T-cell (primary cell): ENCODE results near the gene PPP6R1. TPM values are rescaled to one million over a fixed set of nuclear protein-coding genes. Genes with fewer than 3 reads are reported as not detected.

ENCODE experiments used
- ATAC-seq, 4 experiments: fragments of 200-7000 bp in 3 of 4; fragments of 150-1000 bp in 1 of 4; cut with Tn5 transposase; replicated peaks in 1 of 4; 1 replicate in 3 of 4; 2 replicates in 1 of 4; pipeline ENCODE4 v1.10.0; 2021; ENCODE audit warnings: moderate library complexity in 3 of 4, mild to moderate bottlenecking in 2 of 4, moderate number of reproducible peaks in 1 of 4
- CTCF ChIA-PET, 2 donors: fragments of 300-600 bp; sonication (Branson Sonifier 250); formaldehyde crosslinking; loops; one replicate each; lab custom pipeline; 2022; ENCODE audit warnings: antibody characterized with exemption in 2 of 2; lab: Charles Lee
- POLR2A ChIA-PET, 2 donors: fragments of 300-600 bp; sonication (Branson Sonifier 250); formaldehyde crosslinking; loops; one replicate each; lab custom pipeline; 2022; ENCODE audit warnings: antibody characterized with exemption in 2 of 2; lab: Charles Lee
- DNase-seq, 35 experiments: peaks; one replicate each; pipeline versions ENCODE4 v3.0.0 to v3.0.0-alpha.2; 2013 to 2023
- H3K27ac ChIP-seq: one replicate; pipeline ENCODE4 v1.5.1; 2013; ENCODE audit warnings: low read length
- H3K27me3 ChIP-seq, 2 experiments: replicated peaks in 1 of 2; 1 replicate in 1 of 2; 2 replicates in 1 of 2; pipeline versions ENCODE4 v1.6.1 to v1.7.0; 2013; ENCODE audit warnings: low read length in 1 of 2, mixed read lengths in 1 of 2; ENCODE audit not compliant: control insufficient read depth in 2 of 2, insufficient read depth in 2 of 2; ENCODE audit errors: extremely low read depth in 1 of 2
- H3K36me3 ChIP-seq, 2 donors: 1 replicate in 1 of 2; 2 replicates in 1 of 2; pipeline versions ENCODE4 v1.6.1 to v1.7.0; 2013; ENCODE audit warnings: low read length in 1 of 2; ENCODE audit not compliant: control insufficient read depth in 2 of 2, insufficient read depth in 1 of 2; ENCODE audit errors: extremely low read depth in 1 of 2
- H3K4me1 ChIP-seq, 2 experiments: 1 replicate in 1 of 2; 2 replicates in 1 of 2; pipeline versions ENCODE4 v1.6.1 to v1.7.0; 2013; ENCODE audit warnings: low read length in 2 of 2, mixed read lengths in 1 of 2; ENCODE audit not compliant: insufficient read depth in 2 of 2, control insufficient read depth in 1 of 2; ENCODE audit errors: extremely low read depth in 1 of 2
- H3K4me3 ChIP-seq, 2 donors: 1 replicate in 1 of 2; 2 replicates in 1 of 2; pipeline versions ENCODE4 v1.5.1 to v1.7.0; 2013; ENCODE audit warnings: mild to moderate bottlenecking in 2 of 2, low read length in 1 of 2, moderate library complexity in 1 of 2; ENCODE audit not compliant: control insufficient read depth in 1 of 2; ENCODE audit errors: extremely low read depth in 1 of 2
- H3K9me3 ChIP-seq: 2 replicates; pipeline ENCODE4 v1.7.0; 2013
- H3K27ac Mint-ChIP-seq, 2 donors: one replicate each; pipeline ENCODE4 v1.8.0; 2020 to 2021; ENCODE audit warnings: mild to moderate bottlenecking in 2 of 2, mixed read lengths in 2 of 2
- H3K27me3 Mint-ChIP-seq, 2 donors: one replicate each; pipeline ENCODE4 v1.8.0; 2021 to 2022; ENCODE audit warnings: mixed read lengths in 2 of 2
- H3K36me3 Mint-ChIP-seq: one replicate; pipeline ENCODE4 v1.8.0; 2021; ENCODE audit warnings: mixed read lengths
- H3K4me1 Mint-ChIP-seq, 3 donors: one replicate each; pipeline ENCODE4 v1.8.0; 2020 to 2022; ENCODE audit warnings: mixed read lengths in 3 of 3, mild to moderate bottlenecking in 1 of 3
- H3K4me3 Mint-ChIP-seq, 3 donors: one replicate each; pipeline ENCODE4 v1.8.0; 2020 to 2022; ENCODE audit warnings: mild to moderate bottlenecking in 3 of 3, mixed read lengths in 3 of 3, moderate library complexity in 3 of 3
- H3K9me3 Mint-ChIP-seq, 3 donors: one replicate each; pipeline ENCODE4 v1.8.0; 2020 to 2022; ENCODE audit warnings: mixed read lengths in 3 of 3
- WGBS: methylation state at CpG from one replicate; pipeline ENCODE4 v1.1.5; 2013; ENCODE audit warnings: missing lambda C conversion rate; ENCODE audit not compliant: insufficient coverage; 5-methylcytosine and 5-hydroxymethylcytosine counted together
- total RNA-seq, 35 experiments: library from RNA in 6 of 35; stranded (reverse) in 6 of 35; fragments of 120-200 nt in 1 of 35; gene quantifications; one replicate each; pipeline versions ENCODE4 v1.2.1 to v1.2.4 and lab custom pipeline; 2013 to 2026

The PPP6R1 gene
- total RNA-seq, 5 donors from 2014 or later (not counting 1 experiment from before 2014, with no cell fraction given) = 173 to 208 (median 194) TPM

DNA sequence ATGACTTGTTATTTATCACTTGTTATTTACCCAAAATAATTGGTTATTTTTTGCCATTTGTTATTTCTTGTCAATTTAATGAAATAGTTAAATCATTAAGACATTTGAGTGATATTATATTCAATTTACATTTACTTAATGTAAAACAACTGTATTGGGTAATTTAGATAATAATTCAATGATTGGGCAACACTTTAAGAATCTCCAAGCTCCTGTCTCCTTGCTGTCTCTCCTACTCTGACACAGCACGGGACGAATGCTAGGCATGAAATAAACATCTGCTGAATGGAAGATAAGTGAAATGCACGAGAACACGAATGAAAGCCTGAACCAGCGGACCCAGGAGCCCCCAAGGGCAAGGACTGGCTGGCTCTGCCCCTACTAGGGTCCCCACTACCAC lies 5.7 kb upstream of the PPP6R1 start:
- Mint-ChIP-seq H3K27me3 (no peaks in the 10 kb centered on the region), H3K9me3 (peaks cover 0 to 6% (median 5%) of the 10 kb centered on the region in 3 donors), H3K36me3 (peaks cover 20% of the 10 kb centered on the region), H3K4me3 (no peak overlapping the region), H3K4me1 (peaks cover 3 to 11% (median 6%) of the 10 kb centered on the region in 3 donors), H3K27ac (no peak overlapping the region)
- WGBS = 100% methylated on average over 2 of the region's 5 CpGs
- ChIA-PET POLR2A (no interaction called here), CTCF (no interaction called here)
- no peak overlapping the region for H3K27ac ChIP-seq
- ATAC-seq (no peak), DNase-seq (no peak)
- H3K36me3 ChIP-seq = peaks cover 6 to 8% of the 10 kb centered on the region in 2 donors
- H3K9me3 ChIP-seq = no peaks in the 10 kb centered on the region
- H3K4me3 ChIP-seq = no peak overlapping the region
- peaks cover 0 to 8% of the 10 kb centered on the region in 2 experiments for H3K4me1 ChIP-seq
- H3K27me3 ChIP-seq = no peaks in the 10 kb centered on the region

DNA sequence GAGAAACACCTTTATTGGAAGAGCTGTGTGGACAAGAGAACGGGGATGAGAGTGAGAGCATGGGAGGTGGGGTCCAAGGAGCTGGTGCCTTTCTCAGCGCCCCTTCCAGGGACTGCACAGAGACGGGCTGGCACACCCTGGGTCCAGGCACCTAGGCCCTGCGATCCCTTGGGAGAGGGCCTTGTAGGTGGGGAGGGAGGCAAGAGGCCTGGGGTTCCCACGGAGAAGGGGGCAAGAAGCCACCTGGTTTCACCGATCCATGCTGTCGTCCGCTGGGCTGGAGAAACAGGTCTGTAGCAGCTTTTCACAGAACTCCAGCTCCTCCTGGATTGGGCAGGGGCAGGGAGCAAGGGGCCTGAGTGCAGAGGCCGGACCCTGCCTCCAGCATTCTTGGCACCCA lies 3.5 kb upstream of the PPP6R1 start:
- no peak overlapping the region for H3K27ac ChIP-seq
- no peaks in the 10 kb centered on the region for H3K27me3 Mint-ChIP-seq
- H3K36me3 ChIP-seq = peaks cover 4 to 8% of the 10 kb centered on the region in 2 donors
- H3K4me3 ChIP-seq = no peak overlapping the region
- ATAC-seq (no peak), DNase-seq (no peak)
- H3K27ac Mint-ChIP-seq = no peak overlapping the region
- H3K4me1 ChIP-seq = peaks cover 0 to 17% of the 10 kb centered on the region in 2 experiments
- no peaks in the 10 kb centered on the region for H3K9me3 ChIP-seq
- WGBS = 100% methylated on average over 9 of the region's 9 CpGs
- H3K4me3 Mint-ChIP-seq = no peak overlapping the region
- peaks cover 12% of the 10 kb centered on the region for H3K36me3 Mint-ChIP-seq
- no peaks in the 10 kb centered on the region for H3K27me3 ChIP-seq
- H3K4me1 Mint-ChIP-seq = peaks cover 9 to 17% (median 15%) of the 10 kb centered on the region in 3 donors
- CTCF ChIA-PET = no interaction called here
- POLR2A ChIA-PET = no interaction called here
- H3K9me3 Mint-ChIP-seq = peaks cover 0 to 6% (median 5%) of the 10 kb centered on the region in 3 donors

- POLR2A ChIA-PET = no interaction called here
- no peak overlapping the region for H3K4me3 Mint-ChIP-seq
- peaks cover 3 to 23% of the 10 kb centered on the region in 2 experiments for H3K4me1 ChIP-seq
- no peaks in the 10 kb centered on the region for H3K27me3 Mint-ChIP-seq
- no peak overlapping the region for H3K27ac Mint-ChIP-seq
- no peaks in the 10 kb centered on the region for H3K27me3 ChIP-seq
- no peak for DNase-seq
- no peak overlapping the region for H3K4me3 ChIP-seq
- no peak overlapping the region for H3K27ac ChIP-seq
- no peaks in the 10 kb centered on the region for H3K9me3 ChIP-seq
- peaks cover 0 to 6% (median 5%) of the 10 kb centered on the region in 3 donors for H3K9me3 Mint-ChIP-seq
- no peak for ATAC-seq
- peaks cover 15 to 23% (median 22%) of the 10 kb centered on the region in 3 donors for H3K4me1 Mint-ChIP-seq
- H3K36me3 ChIP-seq = peaks cover 4 to 6% of the 10 kb centered on the region in 2 donors
- WGBS = 95% methylated on average over 6 of the region's 13 CpGs
- CTCF ChIA-PET = no interaction called here
- peaks cover 10% of the 10 kb centered on the region for H3K36me3 Mint-ChIP-seq
Measured at GRCh38 chr19:55261671-55262126, 2.9 kb upstream of the PPP6R1 start.

GRCh38 chr19:55259540-55260210 lies 858 bp upstream of the PPP6R1 start:
- no peaks in the 10 kb centered on the region for H3K27me3 Mint-ChIP-seq
- CTCF ChIA-PET = interaction anchor here (1.0 to 1.3 kb wide), 4 partner anchors 20 to 80 kb away, joined by 4 to 8 read pairs (median 5); partner anchors contain the start of genes HSPBP1 (in 1 of the 2) and KMT5C (in 1 of the 2)
- no peaks in the 10 kb centered on the region for H3K9me3 Mint-ChIP-seq
- peak overlapping the region; percentile 94 to 99 for H3K27ac Mint-ChIP-seq
- Histone ChIP-seq H3K4me3 (peak overlapping the region; percentile 76 to 86), H3K27ac (peak overlapping the region; percentile 94), H3K4me1 (peaks cover 21 to 44% of the 10 kb centered on the region in 2 experiments), H3K9me3 (no peaks in the 10 kb centered on the region), H3K27me3 (no peaks in the 10 kb centered on the region), H3K36me3 (peaks cover 4 to 6% of the 10 kb centered on the region in 2 donors)
- 51% methylated on average over 24 of the region's 29 CpGs for WGBS
- no peak for ATAC-seq
- peak overlapping the region; percentile 83 to 100 (median 91) for H3K4me3 Mint-ChIP-seq
- no peak for DNase-seq
- H3K4me1 Mint-ChIP-seq = peaks cover 32 to 42% (median 39%) of the 10 kb centered on the region in 3 donors
- peaks cover 4% of the 10 kb centered on the region for H3K36me3 Mint-ChIP-seq
- POLR2A ChIA-PET = interaction anchor here (0.6 to 1.5 kb wide), 7 partner anchors 18 to 1709 kb away, joined by 3 to 10 read pairs (median 3); partner anchors contain the start of gene HSPBP1 (in 1 of the 2)

- WGBS = 0% methylated on average over 51 of the region's 53 CpGs
- ChIA-PET POLR2A (interaction anchor here in 1 of 2 donors (0.6 to 1.5 kb wide), 3 partner anchors 17 to 81 kb away, joined by 9 to 12 read pairs (median 10); partner anchors contain the start of gene HSPBP1), CTCF (interaction anchor here in 1 of 2 donors (0.6 to 1.1 kb wide), 2 partner anchors 22 to 374 kb away, joined by 4 to 8 read pairs; partner anchors contain the start of gene HSPBP1)
- Histone ChIP-seq H3K9me3 (no peaks in the 10 kb centered on the region), H3K36me3 (peaks cover 4 to 6% of the 10 kb centered on the region in 2 donors), H3K27me3 (no peaks in the 10 kb centered on the region), H3K4me1 (peaks cover 25 to 54% of the 10 kb centered on the region in 2 experiments), H3K27ac (peak overlapping the region; percentile 87), H3K4me3 (peak overlapping the region; percentile 79 to 86)
- Mint-ChIP-seq H3K27me3 (no peaks in the 10 kb centered on the region), H3K9me3 (no peaks in the 10 kb centered on the region), H3K36me3 (peaks cover 4% of the 10 kb centered on the region), H3K4me1 (peaks cover 44 to 53% (median 51%) of the 10 kb centered on the region in 3 donors), H3K27ac (peak overlapping the region; percentile 94 to 99), H3K4me3 (peak overlapping the region; percentile 83 to 100 (median 91))
- DNase-seq = peak in 12 of 35 experiments; percentile 18 to 64 (median 34)
- peak; percentile 17 to 31 (median 24) for ATAC-seq
Measured at GRCh38 chr19:55258476-55258827, 365 bp downstream of the PPP6R1 start.
